ENCODE data around the gene VPS8. TPM values are rescaled to one million over a fixed set of nuclear protein-coding genes. Genes with fewer than 3 reads are reported as not detected.

Gene VPS8
- total RNA-seq, 3 donors from 2014 or later (not counting 1 experiment from before 2014, with no cell fraction given), result 89.3 to 127 (median 115) TPM

- Mint-ChIP-seq H3K4me1 (no peaks in the 10 kb centered on the region), H3K27me3 (ENCODE audit: low read depth in 2 of 2) (no peaks in the 10 kb centered on the region), H3K36me3 (no peaks in the 10 kb centered on the region), H3K9me3 (no peaks in the 10 kb centered on the region), H3K27ac (no peak overlapping the region), H3K4me3 (peak overlapping the region; percentile 18)
- intact Hi-C loops (cut with micrococcal nuclease), result no loop called here
- TF ChIP-seq CTCF (IDR thresholded peaks at IDR 0.05), result no peak
- no peak overlapping the region for H3K27ac ChIP-seq (ENCODE audit: low read length)
- DNase-seq (no peak), ATAC-seq (peak in 1 of 3 donors; percentile 45)
- no peaks in the 10 kb centered on the region for H3K36me3 ChIP-seq (ENCODE audit: control insufficient read depth, insufficient read depth, low read length)
- 90% methylated on average over 21 of the region's 22 CpGs for WGBS (ENCODE audit: insufficient coverage)
- H3K9me3 ChIP-seq (ENCODE audit: control insufficient read depth, insufficient read depth, low read length), result no peaks in the 10 kb centered on the region
- H3K4me1 ChIP-seq (ENCODE audit: control insufficient read depth, insufficient read depth, low read length), result no peaks in the 10 kb centered on the region
- no peak overlapping the region for H3K4me3 ChIP-seq (ENCODE audit: low read length)
- no peaks in the 10 kb centered on the region for H3K27me3 ChIP-seq (ENCODE audit: control insufficient read depth, insufficient read depth, low read length)
Observed at GRCh38 chr3:185070491-185071286, 258.7 kb downstream of the VPS8 start.

- no peak overlapping the region for H3K27ac Mint-ChIP-seq
- DNase-seq, result no peak
- no peak overlapping the region for H3K4me3 Mint-ChIP-seq
- Histone ChIP-seq H3K27me3 (ENCODE audit: control insufficient read depth, insufficient read depth, low read length) (no peaks in the 10 kb centered on the region), H3K4me1 (ENCODE audit: control insufficient read depth, insufficient read depth, low read length) (no peaks in the 10 kb centered on the region), H3K4me3 (ENCODE audit: low read length) (no peak overlapping the region), H3K9me3 (ENCODE audit: control insufficient read depth, insufficient read depth, low read length) (no peaks in the 10 kb centered on the region), H3K36me3 (ENCODE audit: control insufficient read depth, insufficient read depth, low read length) (no peaks in the 10 kb centered on the region), H3K27ac (ENCODE audit: low read length) (no peak overlapping the region)
- intact Hi-C loops (cut with micrococcal nuclease), result no loop called here
- H3K4me1 Mint-ChIP-seq, result no peaks in the 10 kb centered on the region
- no peak for ATAC-seq
- no peaks in the 10 kb centered on the region for H3K27me3 Mint-ChIP-seq (ENCODE audit: low read depth in 2 of 2)
- 71% methylated on average over 7 of the region's 7 CpGs for WGBS (ENCODE audit: insufficient coverage)
- no peaks in the 10 kb centered on the region for H3K9me3 Mint-ChIP-seq
- H3K36me3 Mint-ChIP-seq, result no peaks in the 10 kb centered on the region
- no peak for TF ChIP-seq CTCF (IDR thresholded peaks at IDR 0.05)
Observed at GRCh38 chr3:185071287-185071800, 259.4 kb downstream of the VPS8 start.

- TF ChIP-seq CTCF (IDR thresholded peaks at IDR 0.05), result no peak
- DNase-seq (no peak), ATAC-seq (no peak)
- intact Hi-C loops (cut with micrococcal nuclease), result no loop called here
- Mint-ChIP-seq H3K4me3 (no peak overlapping the region), H3K27me3 (ENCODE audit: low read depth in 2 of 2) (no peaks in the 10 kb centered on the region), H3K9me3 (no peaks in the 10 kb centered on the region), H3K36me3 (no peaks in the 10 kb centered on the region), H3K4me1 (no peaks in the 10 kb centered on the region), H3K27ac (no peak overlapping the region)
- no peaks in the 10 kb centered on the region for H3K9me3 ChIP-seq (ENCODE audit: control insufficient read depth, insufficient read depth, low read length)
- H3K36me3 ChIP-seq (ENCODE audit: control insufficient read depth, insufficient read depth, low read length), result no peaks in the 10 kb centered on the region
- H3K27ac ChIP-seq (ENCODE audit: low read length), result no peak overlapping the region
- WGBS (ENCODE audit: insufficient coverage), result 95% methylated on average over 13 of the region's 13 CpGs
- no peaks in the 10 kb centered on the region for H3K27me3 ChIP-seq (ENCODE audit: control insufficient read depth, insufficient read depth, low read length)
- H3K4me3 ChIP-seq (ENCODE audit: low read length), result no peak overlapping the region
- no peaks in the 10 kb centered on the region for H3K4me1 ChIP-seq (ENCODE audit: control insufficient read depth, insufficient read depth, low read length)
Observed at GRCh38 chr3:185075547-185075946, 263.6 kb downstream of the VPS8 start.

All from natural killer cell (primary cell).